WTC11 (cell line): ENCODE measurements around the gene ARHGEF17. TPM values are rescaled to one million over a fixed set of nuclear protein-coding genes. Genes with fewer than 3 reads are reported as not detected.

Source experiments
- ATAC-seq: fragments of 200-7000 bp; cut with Tn5 transposase; 2 replicates; pipeline ENCODE4 v1.10.0; 2021; ENCODE audit warnings: mild to moderate bottlenecking, moderate library complexity
- CTCF ChIA-PET: fragments of 300-600 bp; sonication (Branson Sonifier 250); formaldehyde crosslinking; loops from one replicate; lab custom pipeline; 2021; ENCODE audit warnings: antibody characterized with exemption; lab: Charles Lee
- POLR2A ChIA-PET: fragments of 350-600 bp; sonication (Branson Sonifier 250); formaldehyde crosslinking; loops from one replicate; lab custom pipeline; 2021; ENCODE audit warnings: antibody characterized with exemption; lab: Charles Lee
- DNase-seq: peaks from one replicate; pipeline ENCODE4 v3.0.0; 2021; ENCODE audit warnings: low spot score
- H3K27ac Mint-ChIP-seq: 2 replicates; pipeline ENCODE4 v1.8.0; 2021; ENCODE audit warnings: mixed read lengths
- H3K27me3 Mint-ChIP-seq: 2 replicates; pipeline ENCODE4 v1.8.0; 2021; ENCODE audit warnings: low read depth, mild to moderate bottlenecking, moderate library complexity, mixed read lengths
- H3K36me3 Mint-ChIP-seq: 2 replicates; pipeline ENCODE4 v1.8.0; 2021; ENCODE audit warnings: mixed read lengths
- H3K4me1 Mint-ChIP-seq: 2 replicates; pipeline ENCODE4 v1.8.0; 2022; ENCODE audit warnings: mixed read lengths
- H3K4me3 Mint-ChIP-seq: 2 replicates; pipeline ENCODE4 v1.8.0; 2021; ENCODE audit warnings: mild to moderate bottlenecking, moderate library complexity, mixed read lengths
- H3K9me3 Mint-ChIP-seq: 2 replicates; pipeline ENCODE4 v1.8.0; 2021; ENCODE audit warnings: mixed read lengths
- CREB1 ChIP-seq: sonication (generic); formaldehyde crosslinking; IDR thresholded peaks from 2 replicates; pipeline ENCODE4 v1.8.0; 2023; ENCODE audit warnings: mild to moderate bottlenecking, missing genetic modification reagents
- FOXJ3 ChIP-seq: sonication (generic); formaldehyde crosslinking; IDR thresholded peaks from 2 replicates; pipeline ENCODE4 v1.9.0; 2021; ENCODE audit warnings: missing genetic modification reagents, mild to moderate bottlenecking, borderline replicate concordance
- FOXK1 ChIP-seq: sonication (generic); formaldehyde crosslinking; IDR thresholded peaks from 2 replicates; pipeline ENCODE4 v1.8.0; 2022; ENCODE audit warnings: mild to moderate bottlenecking, moderate library complexity, missing genetic modification reagents
- MYBL2 ChIP-seq: sonication (generic); formaldehyde crosslinking; IDR thresholded peaks from 2 replicates; pipeline ENCODE4 v1.8.1; 2023; ENCODE audit warnings: mild to moderate bottlenecking, moderate library complexity, missing genetic modification reagents
- NR3C1 ChIP-seq: sonication (generic); formaldehyde crosslinking; conservative IDR thresholded peaks from 2 replicates; pipeline ENCODE4 v1.8.1; 2023; ENCODE audit warnings: low read depth, mild to moderate bottlenecking, missing genetic modification reagents
- ZNF396 ChIP-seq: fragments of 250-450 bp; sonication (Bioruptor Pico); IDR thresholded peaks from 2 replicates; pipeline ENCODE4 v1.8.0; 2021; ENCODE audit warnings: mild to moderate bottlenecking, moderate library complexity, borderline replicate concordance
- total RNA-seq: library from RNA; stranded (reverse); gene quantifications from 3 replicates; pipeline ENCODE4 v1.2.3, GENCODE V29; 2021
- TF ChIP-seq, protein P1 (sequence below): sonication (generic); formaldehyde crosslinking; IDR thresholded peaks from 2 replicates; pipeline ENCODE4 v1.8.0; 2023; ENCODE audit warnings: mild to moderate bottlenecking, missing genetic modification reagents
- TF ChIP-seq, protein P2 (sequence below): sonication (generic); formaldehyde crosslinking; IDR thresholded peaks from 2 replicates; pipeline ENCODE4 v1.8.0; 2022; ENCODE audit warnings: mild to moderate bottlenecking, missing genetic modification reagents
- TF ChIP-seq, protein P3 (sequence below): fragments of 250-450 bp; sonication (Bioruptor Pico); conservative IDR thresholded peaks from 2 replicates; pipeline ENCODE4 v1.9.0; 2021; ENCODE audit warnings: mild to moderate bottlenecking
- TF ChIP-seq, protein P4 (sequence below): fragments of 250-450 bp; sonication (Bioruptor Pico); IDR thresholded peaks from 2 replicates; pipeline ENCODE4 v1.9.0; 2021; ENCODE audit warnings: mild to moderate bottlenecking, borderline replicate concordance
- TF ChIP-seq, protein P5 (sequence below): sonication (generic); formaldehyde crosslinking; IDR thresholded peaks from 2 replicates; pipeline ENCODE4 v1.8.1; 2022; ENCODE audit warnings: mild to moderate bottlenecking, moderate library complexity, missing genetic modification reagents
- TF ChIP-seq, protein P6 (sequence below): sonication (generic); formaldehyde crosslinking; IDR thresholded peaks from 2 replicates; pipeline ENCODE4 v1.8.0; 2022; ENCODE audit warnings: mild to moderate bottlenecking, missing genetic modification reagents
- TF ChIP-seq, protein P7 (sequence below): sonication (generic); formaldehyde crosslinking; conservative IDR thresholded peaks from 2 replicates; pipeline ENCODE4 v1.8.1; 2023; ENCODE audit warnings: mild to moderate bottlenecking, low read depth, missing genetic modification reagents, moderate library complexity
- TF ChIP-seq, protein P8 (sequence below): sonication (generic); formaldehyde crosslinking; IDR thresholded peaks from 2 replicates; pipeline ENCODE4 v1.8.1; 2022; ENCODE audit warnings: low read depth, missing genetic modification reagents, borderline replicate concordance
- TF ChIP-seq, protein P9 (sequence below): sonication (generic); formaldehyde crosslinking; IDR thresholded peaks from 2 replicates; pipeline ENCODE4 v1.8.1; 2023; ENCODE audit warnings: mild to moderate bottlenecking, missing genetic modification reagents

ARHGEF17 gene
- total RNA-seq, 1 experiment from 2014 or later, result 18.2 TPM

DNA sequence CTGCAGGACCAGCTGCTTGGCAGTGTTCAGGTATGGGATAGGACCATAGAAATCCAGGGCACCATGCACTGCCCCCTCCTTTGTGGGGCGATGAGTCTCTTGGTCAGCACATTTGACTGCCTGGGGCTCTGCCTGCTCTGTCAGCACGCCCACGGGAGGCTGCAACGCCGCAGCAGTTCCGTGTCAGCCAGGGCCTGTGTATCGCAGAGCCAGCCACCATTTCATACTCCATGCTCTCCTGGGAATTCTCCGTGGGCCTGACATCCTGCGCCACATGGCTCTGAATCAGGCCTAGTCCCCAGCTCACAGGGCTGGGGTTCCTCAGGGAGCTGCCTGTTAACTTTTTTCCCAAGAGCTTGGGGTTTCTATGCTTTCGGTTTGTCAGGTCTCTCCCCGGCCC, 51.3 kb downstream of the ARHGEF17 start (continued):
- TF ChIP-seq, protein P1, sequence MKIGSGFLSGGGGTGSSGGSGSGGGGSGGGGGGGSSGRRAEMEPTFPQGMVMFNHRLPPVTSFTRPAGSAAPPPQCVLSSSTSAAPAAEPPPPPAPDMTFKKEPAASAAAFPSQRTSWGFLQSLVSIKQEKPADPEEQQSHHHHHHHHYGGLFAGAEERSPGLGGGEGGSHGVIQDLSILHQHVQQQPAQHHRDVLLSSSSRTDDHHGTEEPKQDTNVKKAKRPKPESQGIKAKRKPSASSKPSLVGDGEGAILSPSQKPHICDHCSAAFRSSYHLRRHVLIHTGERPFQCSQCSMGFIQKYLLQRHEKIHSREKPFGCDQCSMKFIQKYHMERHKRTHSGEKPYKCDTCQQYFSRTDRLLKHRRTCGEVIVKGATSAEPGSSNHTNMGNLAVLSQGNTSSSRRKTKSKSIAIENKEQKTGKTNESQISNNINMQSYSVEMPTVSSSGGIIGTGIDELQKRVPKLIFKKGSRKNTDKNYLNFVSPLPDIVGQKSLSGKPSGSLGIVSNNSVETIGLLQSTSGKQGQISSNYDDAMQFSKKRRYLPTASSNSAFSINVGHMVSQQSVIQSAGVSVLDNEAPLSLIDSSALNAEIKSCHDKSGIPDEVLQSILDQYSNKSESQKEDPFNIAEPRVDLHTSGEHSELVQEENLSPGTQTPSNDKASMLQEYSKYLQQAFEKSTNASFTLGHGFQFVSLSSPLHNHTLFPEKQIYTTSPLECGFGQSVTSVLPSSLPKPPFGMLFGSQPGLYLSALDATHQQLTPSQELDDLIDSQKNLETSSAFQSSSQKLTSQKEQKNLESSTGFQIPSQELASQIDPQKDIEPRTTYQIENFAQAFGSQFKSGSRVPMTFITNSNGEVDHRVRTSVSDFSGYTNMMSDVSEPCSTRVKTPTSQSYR (CRISPR knock-in tag), result no peak
- TF ChIP-seq, protein P2, sequence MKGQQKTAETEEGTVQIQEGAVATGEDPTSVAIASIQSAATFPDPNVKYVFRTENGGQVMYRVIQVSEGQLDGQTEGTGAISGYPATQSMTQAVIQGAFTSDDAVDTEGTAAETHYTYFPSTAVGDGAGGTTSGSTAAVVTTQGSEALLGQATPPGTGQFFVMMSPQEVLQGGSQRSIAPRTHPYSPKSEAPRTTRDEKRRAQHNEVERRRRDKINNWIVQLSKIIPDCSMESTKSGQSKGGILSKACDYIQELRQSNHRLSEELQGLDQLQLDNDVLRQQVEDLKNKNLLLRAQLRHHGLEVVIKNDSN (CRISPR knock-in tag), result no peak
- TF ChIP-seq, protein P3, sequence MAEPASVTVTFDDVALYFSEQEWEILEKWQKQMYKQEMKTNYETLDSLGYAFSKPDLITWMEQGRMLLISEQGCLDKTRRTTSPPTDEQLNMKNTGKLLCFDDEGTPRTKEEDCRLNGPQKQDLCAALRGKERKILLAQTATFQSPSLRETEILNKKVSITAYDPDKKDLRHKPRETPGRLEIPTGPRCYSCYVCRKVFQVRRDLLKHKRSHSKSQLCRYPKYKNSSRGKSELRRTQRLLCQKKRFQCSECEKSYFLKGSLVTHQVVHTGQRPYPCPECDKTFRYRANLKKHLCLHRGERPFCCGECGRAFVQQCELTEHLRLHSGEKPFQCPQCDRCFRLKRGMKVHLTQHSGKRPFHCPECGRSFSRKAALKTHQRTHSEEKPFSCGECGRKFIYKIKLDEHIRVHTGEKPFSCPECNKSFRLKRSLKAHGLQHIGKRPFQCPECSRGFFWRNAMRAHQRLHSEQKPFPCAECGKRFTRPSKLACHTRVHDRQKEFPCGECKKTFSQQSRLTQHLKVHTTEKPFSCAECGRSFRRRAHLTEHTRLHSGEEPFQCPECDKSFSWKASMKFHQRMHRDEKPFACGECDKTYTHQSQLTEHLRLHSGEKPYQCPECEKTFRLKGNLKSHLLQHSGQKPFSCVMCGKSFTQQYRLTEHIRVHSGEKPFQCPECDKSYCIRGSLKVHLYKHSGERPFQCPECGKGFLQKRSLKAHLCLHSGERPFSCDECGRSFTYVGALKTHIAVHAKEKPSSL (CRISPR knock-in tag), result no peak

DNA sequence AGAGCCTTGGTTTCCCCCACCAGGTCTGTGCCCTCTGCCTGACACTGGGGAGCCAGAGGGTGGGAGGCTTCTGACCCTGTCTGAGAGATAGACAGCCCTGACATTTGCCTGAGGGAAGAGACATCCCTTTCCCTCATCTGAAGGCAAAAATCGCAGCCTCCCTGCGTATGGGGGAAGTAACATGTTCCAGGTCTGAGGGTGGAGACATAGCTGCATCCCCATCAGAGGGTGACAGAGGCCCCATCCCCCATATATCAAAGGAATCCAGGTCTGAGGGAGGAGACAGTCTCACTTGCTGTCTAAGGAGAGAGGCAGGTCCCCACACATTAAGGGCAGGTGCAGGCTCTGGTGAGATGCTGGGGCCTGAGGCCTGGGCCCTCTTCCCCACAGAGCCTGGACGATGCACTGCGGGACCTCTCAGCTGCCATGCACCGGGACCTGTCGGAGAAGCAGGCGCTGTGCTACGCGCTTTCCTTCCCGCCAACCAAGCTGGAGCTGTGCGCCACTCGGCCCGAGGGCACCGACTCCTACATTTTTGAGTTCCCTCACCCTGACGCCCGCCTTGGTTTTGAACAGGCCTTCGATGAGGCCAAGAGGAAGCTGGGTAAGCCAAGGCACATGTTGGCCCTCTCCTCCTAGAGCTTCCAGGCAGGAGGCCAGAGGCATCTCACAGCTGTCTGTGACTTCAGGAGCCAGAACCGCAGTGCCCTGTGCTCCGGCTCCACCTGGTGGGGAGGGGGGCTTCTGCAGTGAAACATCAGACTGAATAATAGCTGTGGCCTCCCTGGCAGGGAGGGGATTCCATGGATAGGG, 52.1 kb downstream of the ARHGEF17 start:
- peaks cover 7% of the 10 kb centered on the region for H3K27me3 Mint-ChIP-seq
- TF ChIP-seq CREB1 (no peak), FOXJ3 (CRISPR knock-in tag) (no peak), ZNF396 (CRISPR knock-in tag) (no peak), FOXK1 (CRISPR knock-in tag) (no peak), MYBL2 (CRISPR knock-in tag) (no peak), NR3C1 (CRISPR knock-in tag) (no peak)
- TF ChIP-seq, protein P4, sequence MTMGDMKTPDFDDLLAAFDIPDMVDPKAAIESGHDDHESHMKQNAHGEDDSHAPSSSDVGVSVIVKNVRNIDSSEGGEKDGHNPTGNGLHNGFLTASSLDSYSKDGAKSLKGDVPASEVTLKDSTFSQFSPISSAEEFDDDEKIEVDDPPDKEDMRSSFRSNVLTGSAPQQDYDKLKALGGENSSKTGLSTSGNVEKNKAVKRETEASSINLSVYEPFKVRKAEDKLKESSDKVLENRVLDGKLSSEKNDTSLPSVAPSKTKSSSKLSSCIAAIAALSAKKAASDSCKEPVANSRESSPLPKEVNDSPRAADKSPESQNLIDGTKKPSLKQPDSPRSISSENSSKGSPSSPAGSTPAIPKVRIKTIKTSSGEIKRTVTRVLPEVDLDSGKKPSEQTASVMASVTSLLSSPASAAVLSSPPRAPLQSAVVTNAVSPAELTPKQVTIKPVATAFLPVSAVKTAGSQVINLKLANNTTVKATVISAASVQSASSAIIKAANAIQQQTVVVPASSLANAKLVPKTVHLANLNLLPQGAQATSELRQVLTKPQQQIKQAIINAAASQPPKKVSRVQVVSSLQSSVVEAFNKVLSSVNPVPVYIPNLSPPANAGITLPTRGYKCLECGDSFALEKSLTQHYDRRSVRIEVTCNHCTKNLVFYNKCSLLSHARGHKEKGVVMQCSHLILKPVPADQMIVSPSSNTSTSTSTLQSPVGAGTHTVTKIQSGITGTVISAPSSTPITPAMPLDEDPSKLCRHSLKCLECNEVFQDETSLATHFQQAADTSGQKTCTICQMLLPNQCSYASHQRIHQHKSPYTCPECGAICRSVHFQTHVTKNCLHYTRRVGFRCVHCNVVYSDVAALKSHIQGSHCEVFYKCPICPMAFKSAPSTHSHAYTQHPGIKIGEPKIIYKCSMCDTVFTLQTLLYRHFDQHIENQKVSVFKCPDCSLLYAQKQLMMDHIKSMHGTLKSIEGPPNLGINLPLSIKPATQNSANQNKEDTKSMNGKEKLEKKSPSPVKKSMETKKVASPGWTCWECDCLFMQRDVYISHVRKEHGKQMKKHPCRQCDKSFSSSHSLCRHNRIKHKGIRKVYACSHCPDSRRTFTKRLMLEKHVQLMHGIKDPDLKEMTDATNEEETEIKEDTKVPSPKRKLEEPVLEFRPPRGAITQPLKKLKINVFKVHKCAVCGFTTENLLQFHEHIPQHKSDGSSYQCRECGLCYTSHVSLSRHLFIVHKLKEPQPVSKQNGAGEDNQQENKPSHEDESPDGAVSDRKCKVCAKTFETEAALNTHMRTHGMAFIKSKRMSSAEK (CRISPR knock-in tag), result no peak
- TF ChIP-seq, protein P5, sequence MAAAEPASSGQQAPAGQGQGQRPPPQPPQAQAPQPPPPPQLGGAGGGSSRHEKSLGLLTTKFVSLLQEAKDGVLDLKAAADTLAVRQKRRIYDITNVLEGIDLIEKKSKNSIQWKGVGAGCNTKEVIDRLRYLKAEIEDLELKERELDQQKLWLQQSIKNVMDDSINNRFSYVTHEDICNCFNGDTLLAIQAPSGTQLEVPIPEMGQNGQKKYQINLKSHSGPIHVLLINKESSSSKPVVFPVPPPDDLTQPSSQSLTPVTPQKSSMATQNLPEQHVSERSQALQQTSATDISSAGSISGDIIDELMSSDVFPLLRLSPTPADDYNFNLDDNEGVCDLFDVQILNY, result no peak
- TF ChIP-seq, protein P6, sequence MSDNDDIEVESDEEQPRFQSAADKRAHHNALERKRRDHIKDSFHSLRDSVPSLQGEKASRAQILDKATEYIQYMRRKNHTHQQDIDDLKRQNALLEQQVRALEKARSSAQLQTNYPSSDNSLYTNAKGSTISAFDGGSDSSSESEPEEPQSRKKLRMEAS (CRISPR knock-in tag), result no peak
- TF ChIP-seq, protein P7, sequence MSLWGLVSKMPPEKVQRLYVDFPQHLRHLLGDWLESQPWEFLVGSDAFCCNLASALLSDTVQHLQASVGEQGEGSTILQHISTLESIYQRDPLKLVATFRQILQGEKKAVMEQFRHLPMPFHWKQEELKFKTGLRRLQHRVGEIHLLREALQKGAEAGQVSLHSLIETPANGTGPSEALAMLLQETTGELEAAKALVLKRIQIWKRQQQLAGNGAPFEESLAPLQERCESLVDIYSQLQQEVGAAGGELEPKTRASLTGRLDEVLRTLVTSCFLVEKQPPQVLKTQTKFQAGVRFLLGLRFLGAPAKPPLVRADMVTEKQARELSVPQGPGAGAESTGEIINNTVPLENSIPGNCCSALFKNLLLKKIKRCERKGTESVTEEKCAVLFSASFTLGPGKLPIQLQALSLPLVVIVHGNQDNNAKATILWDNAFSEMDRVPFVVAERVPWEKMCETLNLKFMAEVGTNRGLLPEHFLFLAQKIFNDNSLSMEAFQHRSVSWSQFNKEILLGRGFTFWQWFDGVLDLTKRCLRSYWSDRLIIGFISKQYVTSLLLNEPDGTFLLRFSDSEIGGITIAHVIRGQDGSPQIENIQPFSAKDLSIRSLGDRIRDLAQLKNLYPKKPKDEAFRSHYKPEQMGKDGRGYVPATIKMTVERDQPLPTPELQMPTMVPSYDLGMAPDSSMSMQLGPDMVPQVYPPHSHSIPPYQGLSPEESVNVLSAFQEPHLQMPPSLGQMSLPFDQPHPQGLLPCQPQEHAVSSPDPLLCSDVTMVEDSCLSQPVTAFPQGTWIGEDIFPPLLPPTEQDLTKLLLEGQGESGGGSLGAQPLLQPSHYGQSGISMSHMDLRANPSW, result no peak
- TF ChIP-seq, protein P8, sequence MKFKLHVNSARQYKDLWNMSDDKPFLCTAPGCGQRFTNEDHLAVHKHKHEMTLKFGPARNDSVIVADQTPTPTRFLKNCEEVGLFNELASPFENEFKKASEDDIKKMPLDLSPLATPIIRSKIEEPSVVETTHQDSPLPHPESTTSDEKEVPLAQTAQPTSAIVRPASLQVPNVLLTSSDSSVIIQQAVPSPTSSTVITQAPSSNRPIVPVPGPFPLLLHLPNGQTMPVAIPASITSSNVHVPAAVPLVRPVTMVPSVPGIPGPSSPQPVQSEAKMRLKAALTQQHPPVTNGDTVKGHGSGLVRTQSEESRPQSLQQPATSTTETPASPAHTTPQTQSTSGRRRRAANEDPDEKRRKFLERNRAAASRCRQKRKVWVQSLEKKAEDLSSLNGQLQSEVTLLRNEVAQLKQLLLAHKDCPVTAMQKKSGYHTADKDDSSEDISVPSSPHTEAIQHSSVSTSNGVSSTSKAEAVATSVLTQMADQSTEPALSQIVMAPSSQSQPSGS (CRISPR knock-in tag), result no peak
- TF ChIP-seq, protein P9, sequence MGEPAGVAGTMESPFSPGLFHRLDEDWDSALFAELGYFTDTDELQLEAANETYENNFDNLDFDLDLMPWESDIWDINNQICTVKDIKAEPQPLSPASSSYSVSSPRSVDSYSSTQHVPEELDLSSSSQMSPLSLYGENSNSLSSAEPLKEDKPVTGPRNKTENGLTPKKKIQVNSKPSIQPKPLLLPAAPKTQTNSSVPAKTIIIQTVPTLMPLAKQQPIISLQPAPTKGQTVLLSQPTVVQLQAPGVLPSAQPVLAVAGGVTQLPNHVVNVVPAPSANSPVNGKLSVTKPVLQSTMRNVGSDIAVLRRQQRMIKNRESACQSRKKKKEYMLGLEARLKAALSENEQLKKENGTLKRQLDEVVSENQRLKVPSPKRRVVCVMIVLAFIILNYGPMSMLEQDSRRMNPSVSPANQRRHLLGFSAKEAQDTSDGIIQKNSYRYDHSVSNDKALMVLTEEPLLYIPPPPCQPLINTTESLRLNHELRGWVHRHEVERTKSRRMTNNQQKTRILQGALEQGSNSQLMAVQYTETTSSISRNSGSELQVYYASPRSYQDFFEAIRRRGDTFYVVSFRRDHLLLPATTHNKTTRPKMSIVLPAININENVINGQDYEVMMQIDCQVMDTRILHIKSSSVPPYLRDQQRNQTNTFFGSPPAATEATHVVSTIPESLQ, result no peak

More for the DNA sequence above, 52.1 kb downstream of the ARHGEF17 start:
- no peaks in the 10 kb centered on the region for H3K9me3 Mint-ChIP-seq
- ChIA-PET POLR2A (interaction anchor here (0.6 to 1.7 kb wide), 5 partner anchors 9 to 632 kb away, joined by 3 to 5 read pairs (median 4); no protein-coding TSS in a partner anchor), CTCF (interaction anchor here (0.5 to 6.5 kb wide), 39 partner anchors 9 to 302 kb away, joined by 3 to 124 read pairs (median 6); partner anchors contain the start of genes ARHGEF17, PLEKHB1 and RELT)
- ATAC-seq, result peak; percentile 23
- H3K4me3 Mint-ChIP-seq, result no peak overlapping the region; the same call in 1 of the 2 replicates
- no peaks in the 10 kb centered on the region for H3K36me3 Mint-ChIP-seq
- DNase-seq, result peak; percentile 81
- H3K4me1 Mint-ChIP-seq, result peaks cover 8% of the 10 kb centered on the region
- no peak overlapping the region; the same call in 1 of the 2 replicates for H3K27ac Mint-ChIP-seq
